Stimulated activated effector memory CD8-positive, alpha-beta T cell treated with anti-CD3 and anti-CD28 coated beads, Interleukin-12 subunit alpha, Interleukin-12 subunit beta, amount 100 ng/mL, for 72 hours (primary cell): ENCODE results near the gene CDH5.
A peak's percentile ranks its signal among the peaks of the same experiment; 100 is the strongest.

Source experiments
- ATAC-seq: fragments of 150-1000 bp; cut with Tn5 transposase; 2 replicates; pipeline ENCODE4 v1.10.0; 2021
- DNase-seq, 2 donors: peaks; one replicate each; pipeline ENCODE4 v3.0.0; 2021 to 2022; ENCODE audit warnings: low spot score in 2 of 2
- H3K27ac Mint-ChIP-seq: one replicate; pipeline ENCODE4 v1.8.0; 2022; ENCODE audit warnings: mild to moderate bottlenecking, mixed read lengths
- H3K36me3 Mint-ChIP-seq: one replicate; pipeline ENCODE4 v1.8.0; 2022; ENCODE audit warnings: mild to moderate bottlenecking, mixed read lengths
- H3K4me1 Mint-ChIP-seq: one replicate; pipeline ENCODE4 v1.8.0; 2022; ENCODE audit warnings: mixed read lengths
- H3K4me3 Mint-ChIP-seq: one replicate; pipeline ENCODE4 v1.8.0; 2022; ENCODE audit warnings: mild to moderate bottlenecking, mixed read lengths
- H3K9me3 Mint-ChIP-seq: one replicate; pipeline ENCODE4 v1.8.0; 2022; ENCODE audit warnings: mixed read lengths

Gene CDH5

GRCh38 chr16:66363211-66363777, 3.2 kb upstream of the CDH5 start:
- ATAC-seq (no peak), DNase-seq (no peak)
- Mint-ChIP-seq H3K4me1 (peaks cover 13% of the 10 kb centered on the region), H3K27ac (no peak overlapping the region), H3K36me3 (peaks cover 4% of the 10 kb centered on the region), H3K9me3 (no peaks in the 10 kb centered on the region), H3K4me3 (no peak overlapping the region)

GRCh38 chr16:66364117-66364958, 2.2 kb upstream of the CDH5 start:
- ATAC-seq (no peak), DNase-seq (no peak)
- peaks cover 4% of the 10 kb centered on the region for H3K36me3 Mint-ChIP-seq
- peaks cover 22% of the 10 kb centered on the region for H3K4me1 Mint-ChIP-seq
- H3K9me3 Mint-ChIP-seq = no peaks in the 10 kb centered on the region
- H3K4me3 Mint-ChIP-seq = no peak overlapping the region
- no peak overlapping the region for H3K27ac Mint-ChIP-seq

GRCh38 chr16:66364959-66365306, 1.6 kb upstream of the CDH5 start:
- Mint-ChIP-seq H3K4me1 (peaks cover 22% of the 10 kb centered on the region), H3K9me3 (no peaks in the 10 kb centered on the region), H3K4me3 (no peak overlapping the region), H3K36me3 (no peaks in the 10 kb centered on the region), H3K27ac (no peak overlapping the region)
- ATAC-seq = no peak
- no peak for DNase-seq

- Mint-ChIP-seq H3K4me3 (no peak overlapping the region), H3K27ac (no peak overlapping the region)
Measured at GRCh38 chr16:66365651-66366050, 840 bp upstream of the CDH5 start.

GRCh38 chr16:66367968-66368891, 1.7 kb downstream of the CDH5 start:
- H3K36me3 Mint-ChIP-seq = no peaks in the 10 kb centered on the region
- H3K27ac Mint-ChIP-seq = peak overlapping the region; percentile 58
- ATAC-seq (no peak), DNase-seq (no peak)
- H3K4me3 Mint-ChIP-seq = no peak overlapping the region
- H3K9me3 Mint-ChIP-seq = no peaks in the 10 kb centered on the region
- peaks cover 9% of the 10 kb centered on the region for H3K4me1 Mint-ChIP-seq

More at GRCh38 chr16:66365651-66366050, 840 bp upstream of the CDH5 start:
- DNase-seq (no peak), ATAC-seq (no peak)
- Mint-ChIP-seq H3K36me3 (no peaks in the 10 kb centered on the region), H3K4me1 (peaks cover 19% of the 10 kb centered on the region), H3K9me3 (no peaks in the 10 kb centered on the region)

- Mint-ChIP-seq H3K9me3 (no peaks in the 10 kb centered on the region), H3K4me3 (no peak overlapping the region), H3K36me3 (no peaks in the 10 kb centered on the region), H3K4me1 (peaks cover 9% of the 10 kb centered on the region), H3K27ac (peak overlapping the region; percentile 58)
- DNase-seq (no peak), ATAC-seq (no peak)
Measured at GRCh38 chr16:66369055-66369592, 2.6 kb downstream of the CDH5 start.

GRCh38 chr16:66370786-66371684, 4.5 kb downstream of the CDH5 start:
- peaks cover 9% of the 10 kb centered on the region for H3K4me1 Mint-ChIP-seq
- H3K27ac Mint-ChIP-seq = peak overlapping the region; percentile 67
- H3K9me3 Mint-ChIP-seq = no peaks in the 10 kb centered on the region
- H3K36me3 Mint-ChIP-seq = no peaks in the 10 kb centered on the region
- ATAC-seq (no peak), DNase-seq (no peak)
- no peak overlapping the region for H3K4me3 Mint-ChIP-seq

GRCh38 chr16:66372078-66372897, 5.8 kb downstream of the CDH5 start:
- DNase-seq (no peak), ATAC-seq (peak; percentile 8)
- peaks cover 9% of the 10 kb centered on the region for H3K4me1 Mint-ChIP-seq
- H3K36me3 Mint-ChIP-seq = no peaks in the 10 kb centered on the region
- no peaks in the 10 kb centered on the region for H3K9me3 Mint-ChIP-seq
- no peak overlapping the region for H3K27ac Mint-ChIP-seq
- no peak overlapping the region for H3K4me3 Mint-ChIP-seq

GRCh38 chr16:66372898-66373155, 6.3 kb downstream of the CDH5 start:
- Mint-ChIP-seq H3K4me1 (peaks cover 9% of the 10 kb centered on the region), H3K27ac (no peak overlapping the region), H3K36me3 (no peaks in the 10 kb centered on the region), H3K9me3 (no peaks in the 10 kb centered on the region), H3K4me3 (no peak overlapping the region)
- DNase-seq = no peak
- no peak for ATAC-seq

GRCh38 chr16:66373667-66374066, 7.2 kb downstream of the CDH5 start:
- H3K4me3 Mint-ChIP-seq = no peak overlapping the region
- no peaks in the 10 kb centered on the region for H3K9me3 Mint-ChIP-seq
- ATAC-seq = no peak
- no peak overlapping the region for H3K27ac Mint-ChIP-seq
- no peaks in the 10 kb centered on the region for H3K36me3 Mint-ChIP-seq
- no peak for DNase-seq
- peaks cover 5% of the 10 kb centered on the region for H3K4me1 Mint-ChIP-seq

GRCh38 chr16:66374176-66374575, 7.7 kb downstream of the CDH5 start:
- Mint-ChIP-seq H3K27ac (no peak overlapping the region), H3K4me3 (no peak overlapping the region)
- ATAC-seq = no peak

GRCh38 chr16:66375451-66375850, 9.0 kb downstream of the CDH5 start:
- no peaks in the 10 kb centered on the region for H3K36me3 Mint-ChIP-seq
- peaks cover 7% of the 10 kb centered on the region for H3K9me3 Mint-ChIP-seq
- peaks cover 9% of the 10 kb centered on the region for H3K4me1 Mint-ChIP-seq
- H3K27ac Mint-ChIP-seq = no peak overlapping the region
- DNase-seq (no peak), ATAC-seq (no peak)
- no peak overlapping the region for H3K4me3 Mint-ChIP-seq

More at GRCh38 chr16:66374176-66374575, 7.7 kb downstream of the CDH5 start:
- DNase-seq = no peak
- H3K9me3 Mint-ChIP-seq = no peaks in the 10 kb centered on the region
- H3K36me3 Mint-ChIP-seq = no peaks in the 10 kb centered on the region
- peaks cover under 1% of the 10 kb centered on the region for H3K4me1 Mint-ChIP-seq

- no peak overlapping the region for H3K4me3 Mint-ChIP-seq
- H3K4me1 Mint-ChIP-seq = peaks cover 12% of the 10 kb centered on the region
- ATAC-seq (no peak), DNase-seq (no peak)
- peaks cover 10% of the 10 kb centered on the region for H3K9me3 Mint-ChIP-seq
- H3K27ac Mint-ChIP-seq = no peak overlapping the region
- H3K36me3 Mint-ChIP-seq = no peaks in the 10 kb centered on the region
Measured at GRCh38 chr16:66376114-66376513, 9.6 kb downstream of the CDH5 start.
